ENCODE data around the gene SEC14L3. TPM values are rescaled to one million over a fixed set of nuclear protein-coding genes. Genes with fewer than 3 reads are reported as not detected.
A peak's percentile ranks its signal among the peaks of the same experiment; 100 is the strongest.

The SEC14L3 gene
- total and polyA plus RNA-seq, 2 of the 13 experiments (the other 11 are each of a cell fraction or from before 2014, with no cell fraction given): not detected

- TF ChIP-seq JDP2 (CRISPR knock-in tag; IDR thresholded peaks at IDR 0.05; ENCODE audit: borderline replicate concordance) (no peak), ZNF329 (CRISPR knock-in tag; IDR thresholded peaks at IDR 0.05; ENCODE audit: low read depth) (no peak), RBFOX2 (IDR thresholded peaks at IDR 0.05; ENCODE audit: low read depth, low read length) (no peak), ZFP37 (CRISPR knock-in tag; IDR thresholded peaks at IDR 0.05; ENCODE audit: borderline replicate concordance) (no peak; the same call in 1 of the 2 replicates), NR2F1 (CRISPR knock-in tag; IDR thresholded peaks at IDR 0.05) (no peak), RXRA (CRISPR knock-in tag; IDR thresholded peaks at IDR 0.05) (peak; percentile 2; the same call in 1 of the 2 replicates), FOXC1 (CRISPR knock-in tag; IDR thresholded peaks at IDR 0.05; ENCODE audit: borderline replicate concordance) (no peak), ZBTB46 (CRISPR knock-in tag; IDR thresholded peaks at IDR 0.05; ENCODE audit: borderline replicate concordance) (no peak), ZNF326 (CRISPR knock-in tag; IDR thresholded peaks at IDR 0.05; ENCODE audit: borderline replicate concordance) (no peak), NFKB2 (CRISPR knock-in tag; IDR thresholded peaks at IDR 0.05; ENCODE audit: borderline replicate concordance) (no peak), NCOR1 (IDR thresholded peaks at IDR 0.05; ENCODE audit: borderline replicate concordance, low read length) (no peak), MLX (CRISPR knock-in tag; IDR thresholded peaks at IDR 0.05) (no peak), HNF4A (CRISPR knock-in tag; IDR thresholded peaks at IDR 0.05) (no peak), REST (IDR thresholded peaks at IDR 0.05; ENCODE audit: borderline replicate concordance in 1 of 2, low read depth in 1 of 2, low read length in 2 of 2) (no peak), TRAFD1 (CRISPR knock-in tag; IDR thresholded peaks at IDR 0.05; ENCODE audit: borderline replicate concordance) (no peak), ZBTB7B (CRISPR knock-in tag; IDR thresholded peaks at IDR 0.05) (no peak), CHD4 (IDR thresholded peaks at IDR 0.05; ENCODE audit: borderline replicate concordance, low read length) (no peak), ZFYVE20 (CRISPR knock-in tag; IDR thresholded peaks at IDR 0.05; ENCODE audit: borderline replicate concordance, low read depth) (no peak), ZNF354B (CRISPR knock-in tag; IDR thresholded peaks at IDR 0.05) (no peak)
Measured at GRCh38 chr22:30422481-30423300, 49.1 kb downstream of the SEC14L3 start (continued).

Measured in HepG2 (cell line).